Measurements from ENCODE around the gene TNK2. TPM values are rescaled to one million over a fixed set of nuclear protein-coding genes. Genes with fewer than 3 reads are reported as not detected.
"Not testable (repeated sequence)": the region's sequence is repeated elsewhere in the genome, so short reads cannot be mapped to it uniquely, and the experiment has no call there.

Gene TNK2
- total RNA-seq, 1 experiment from 2014 or later: 10.7 TPM

DNA sequence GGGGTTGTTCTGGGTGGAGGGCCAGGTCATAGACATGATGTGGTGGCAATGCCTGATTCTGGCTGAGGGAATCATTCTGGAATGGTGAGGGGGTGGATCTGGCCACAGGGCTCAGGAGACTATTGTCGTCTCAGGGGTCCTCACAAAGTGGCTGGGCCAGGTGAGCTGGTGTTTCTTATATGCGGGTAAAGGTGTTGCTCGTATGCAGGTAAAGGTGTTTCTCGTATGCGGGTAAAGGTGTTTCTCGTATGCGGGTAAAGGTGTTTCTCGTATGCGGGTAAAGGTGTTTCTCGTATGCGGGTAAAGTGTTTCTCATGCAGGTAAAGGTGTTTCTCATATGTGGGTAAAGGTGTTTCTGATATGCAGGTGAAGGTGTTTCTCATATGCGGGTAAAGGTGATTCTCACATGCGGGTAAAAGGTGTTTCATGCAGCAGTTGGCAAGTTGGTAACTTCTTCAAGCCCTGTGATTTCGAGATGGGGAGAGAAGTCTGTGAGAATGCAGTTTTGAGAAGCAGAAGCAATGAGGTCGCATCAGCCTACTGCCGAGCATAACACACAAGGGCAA lies 86.1 kb downstream of the TNK2 start:
- no peak for DNase-seq (ENCODE audit: low read depth)

DNA sequence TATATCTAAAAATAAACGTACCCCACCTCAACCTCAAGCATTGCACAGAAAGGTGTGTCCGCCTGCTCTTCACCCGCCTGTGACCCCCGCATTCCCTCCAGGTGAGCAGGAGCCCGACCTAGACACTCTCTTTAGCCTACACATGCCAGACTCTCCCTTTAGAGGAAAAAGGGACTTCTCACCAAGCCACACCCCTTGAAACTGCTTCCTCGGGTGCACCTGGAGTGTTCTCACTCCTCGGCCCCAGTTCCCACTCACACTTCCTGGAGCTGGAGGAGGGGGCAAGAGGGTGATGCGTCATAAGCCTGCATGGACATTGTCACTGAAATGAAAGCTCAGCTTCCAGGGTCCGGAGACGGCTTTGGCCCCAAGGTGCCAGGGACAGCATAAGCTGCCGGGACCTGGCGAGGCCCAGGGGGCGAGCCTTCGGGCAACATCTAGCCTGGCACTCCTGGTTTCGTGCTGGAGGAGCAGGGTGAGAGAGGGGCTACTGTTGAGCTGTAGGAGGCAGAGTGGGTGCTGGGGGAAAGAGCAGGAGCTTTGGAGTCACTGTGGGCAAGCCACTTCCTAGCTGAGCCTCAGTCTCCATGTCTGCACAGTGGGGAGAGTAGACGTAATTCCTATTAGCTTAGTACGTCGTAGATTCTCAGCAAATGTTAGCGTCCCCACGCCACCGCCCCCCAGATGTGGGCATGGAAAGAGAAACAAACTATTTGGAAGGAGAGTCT lies 86.8 kb downstream of the TNK2 start:
- DNase-seq (ENCODE audit: low read depth): no peak

DNA sequence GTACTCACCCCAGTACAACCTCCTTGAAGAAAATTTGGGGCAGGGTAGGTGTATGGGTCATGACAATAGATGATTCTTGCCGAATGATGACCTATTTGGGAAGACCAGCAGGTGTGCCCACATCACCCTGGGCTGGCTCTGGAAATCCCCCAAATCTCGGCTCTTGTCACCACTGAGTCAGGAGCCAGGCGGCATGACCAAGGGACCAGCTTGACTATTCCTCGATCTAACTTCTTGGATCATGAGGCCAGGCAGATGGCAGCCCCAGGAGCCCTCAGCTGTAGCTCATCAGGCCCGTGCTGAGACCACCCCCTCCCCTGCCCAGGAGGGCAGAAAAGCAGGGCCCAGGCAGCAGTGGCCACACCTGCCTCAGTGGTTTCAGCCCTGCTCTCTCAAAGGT lies 87.5 kb downstream of the TNK2 start:
- no peak for DNase-seq (ENCODE audit: low read depth)

DNA sequence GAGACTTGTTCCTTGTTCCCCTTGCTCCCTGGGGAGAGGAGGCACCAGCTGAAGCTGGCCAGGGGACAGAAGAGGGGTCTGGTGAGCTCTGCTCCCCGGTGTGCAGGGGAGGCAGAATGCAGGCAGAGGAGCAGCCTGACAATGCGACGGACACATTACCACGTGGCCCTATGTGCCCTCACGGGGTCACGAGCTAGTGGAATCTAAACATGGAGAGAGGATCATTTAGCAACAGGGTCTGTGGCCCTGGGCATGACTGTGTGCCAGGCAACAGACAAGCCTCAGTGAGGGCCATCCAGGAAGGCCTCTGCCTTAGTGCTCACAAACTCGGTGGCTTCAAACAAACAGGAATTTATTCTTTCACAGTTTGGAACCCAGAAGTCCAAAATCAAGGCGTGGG lies 88.2 kb downstream of the TNK2 start:
- no peak for DNase-seq (ENCODE audit: low read depth)

DNA sequence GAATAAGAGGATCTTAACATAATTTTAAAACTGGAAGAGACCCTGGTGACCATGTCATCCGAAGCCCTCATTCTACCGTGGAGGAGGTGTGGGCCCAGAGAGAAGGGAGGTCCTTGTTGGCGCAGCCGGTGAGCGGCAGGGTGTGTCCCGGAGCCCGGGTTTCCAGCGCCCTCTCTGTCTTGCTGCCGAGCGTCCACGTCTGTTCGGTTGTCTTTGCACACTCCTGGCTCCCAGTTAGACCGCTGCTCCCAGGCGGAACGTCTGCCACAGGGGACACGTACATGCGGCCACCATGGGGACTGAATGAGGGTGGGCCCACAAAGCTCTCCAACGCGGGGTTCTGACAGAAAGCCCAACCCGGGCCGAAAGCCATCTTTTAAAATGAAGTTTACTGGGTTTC lies 90.0 kb downstream of the TNK2 start:
- DNase-seq (ENCODE audit: low read depth): no peak

DNA sequence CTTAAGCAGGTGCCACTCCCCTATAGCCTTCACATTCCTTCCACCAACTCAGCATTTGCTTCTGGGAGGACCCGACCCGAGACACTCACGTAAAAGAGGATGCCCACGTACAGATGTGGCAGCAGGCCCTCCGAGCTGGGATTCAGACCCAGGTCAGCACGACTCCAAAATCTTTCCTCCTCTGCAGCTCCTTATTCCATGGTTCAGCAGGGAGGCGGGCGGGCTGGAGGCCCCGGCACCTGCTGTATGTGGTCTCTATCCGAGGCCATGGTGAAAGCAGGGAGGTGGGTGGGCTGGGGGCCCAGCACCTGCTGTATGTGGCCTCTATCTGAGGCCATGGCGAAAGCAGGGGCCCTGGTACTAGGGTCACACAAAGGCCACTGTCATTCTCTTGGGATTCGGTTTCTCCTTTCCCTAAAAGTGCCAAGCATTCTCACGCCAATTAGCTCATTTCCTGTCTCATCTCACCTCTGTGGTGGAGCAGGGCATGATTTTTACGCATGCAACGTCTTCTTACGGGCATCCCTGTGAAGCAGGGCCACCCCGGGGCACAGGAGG lies 90.7 kb downstream of the TNK2 start:
- no peak for DNase-seq (ENCODE audit: low read depth)

DNA sequence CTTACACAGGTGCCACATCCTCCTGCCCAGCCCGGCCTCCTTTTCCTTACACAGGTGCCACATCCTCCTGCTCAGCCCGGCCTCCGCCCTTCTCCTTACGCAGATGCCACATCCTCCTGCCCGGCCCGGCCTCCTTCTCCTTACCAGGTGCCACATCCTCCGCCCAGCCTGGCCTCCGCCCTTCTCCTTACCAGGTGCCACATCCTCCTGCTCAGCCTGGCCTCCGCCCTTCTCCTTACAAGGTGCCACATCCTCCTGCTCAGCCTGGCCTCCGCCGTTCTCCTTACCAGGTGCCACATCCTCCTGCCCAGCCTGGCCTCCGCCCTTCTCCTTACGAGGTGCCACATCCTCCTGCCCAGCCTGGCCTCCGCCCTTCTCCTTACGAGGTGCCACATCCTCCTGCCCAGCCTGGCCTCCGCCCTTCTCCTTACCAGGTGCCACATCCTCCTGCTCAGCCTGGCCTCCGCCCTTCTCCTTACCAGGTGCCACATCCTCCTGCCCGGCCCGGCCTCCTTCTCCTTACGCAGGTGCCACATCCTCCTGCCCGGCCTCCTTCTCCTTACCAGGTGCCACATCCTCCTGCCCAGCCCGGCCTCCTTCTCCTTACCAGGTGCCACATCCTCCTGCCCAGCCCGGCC lies 92.0 kb downstream of the TNK2 start:
- DNase-seq (ENCODE audit: low read depth): not testable (repeated sequence)

DNA sequence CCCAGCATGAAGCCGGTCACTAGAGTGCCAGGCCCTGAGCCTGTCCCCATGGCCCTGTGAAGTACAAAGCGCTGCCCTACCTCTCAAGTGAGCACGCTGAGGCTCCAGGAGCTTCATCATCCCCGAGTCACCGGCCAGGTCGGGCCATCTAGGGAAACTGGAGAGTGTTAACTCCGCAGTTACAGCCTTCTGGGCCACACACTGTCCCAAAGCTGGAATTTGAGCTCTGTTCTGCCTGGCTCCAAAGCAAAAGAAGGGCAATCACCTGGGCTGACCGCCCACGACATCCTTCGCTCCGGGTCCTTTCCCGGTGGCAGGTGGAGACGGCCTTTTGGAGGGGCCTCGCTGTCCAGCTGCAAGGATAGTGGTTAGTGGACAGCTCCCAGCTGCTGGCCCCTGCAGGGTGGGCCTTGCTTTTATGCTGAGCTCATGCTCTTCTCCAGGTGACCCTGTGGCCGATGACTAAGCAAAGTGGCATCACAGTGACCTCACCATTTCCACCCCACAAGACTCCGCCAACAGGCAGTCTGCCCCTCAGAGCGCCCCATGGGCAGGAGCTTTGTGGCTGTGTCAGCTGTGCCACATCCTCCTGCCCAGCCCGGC lies 93.1 kb downstream of the TNK2 start:
- no peak for DNase-seq (ENCODE audit: low read depth)

DNA sequence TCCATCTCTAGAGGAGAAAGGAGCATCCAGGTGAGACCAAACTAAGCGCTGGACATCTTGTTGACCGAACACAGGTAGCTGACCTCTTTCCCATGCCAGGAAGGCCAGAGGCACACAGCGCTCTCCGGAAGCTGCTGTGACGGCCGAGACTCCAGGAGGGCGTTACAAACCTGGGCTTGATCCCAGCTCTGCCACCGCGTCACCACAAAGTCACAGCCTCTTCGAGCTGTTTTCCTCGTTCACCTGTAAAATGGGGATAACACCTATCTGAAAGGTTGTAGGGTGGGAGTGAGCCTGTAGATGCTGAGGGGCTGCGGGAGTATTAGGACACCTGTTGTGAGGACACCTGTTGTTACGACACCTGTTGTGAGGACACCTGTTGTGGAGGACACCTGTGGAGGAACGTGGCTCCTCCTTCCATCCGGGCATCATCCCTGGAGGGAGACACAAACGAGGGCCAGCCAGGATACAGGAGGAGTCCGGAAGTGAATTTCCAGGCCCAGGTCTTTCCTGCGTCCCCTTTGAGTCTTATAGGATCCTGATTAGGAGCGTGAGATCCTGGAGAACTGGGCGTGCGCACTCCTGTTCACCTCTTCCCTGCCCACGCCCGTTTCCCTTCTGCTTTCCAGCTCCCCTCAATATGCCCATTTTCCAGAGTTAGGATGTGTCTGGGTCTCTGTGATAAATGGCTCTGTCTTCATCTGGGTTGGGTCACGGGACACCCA lies 94.3 kb downstream of the TNK2 start:
- DNase-seq (ENCODE audit: low read depth): no peak

Other genes with a start within 250 kb of the TNK2 start
- gene MUC20, start 187.6 kb downstream of the TNK2 start, total RNA-seq (2014; rRNA removed): not detected in 2 replicates
- gene MUC4, start 96.6 kb downstream of the TNK2 start, total RNA-seq (2014; rRNA removed): not detected in 2 replicates
- 169 and 187 TPM in 2 replicates for gene TFRC, start 173.5 kb upstream of the TNK2 start, total RNA-seq (2014; rRNA removed)

Measured in LHCN-M2 (cell line).